DND-41 (cell line): ENCODE data around the gene CLIC6.

Experiments
- EZH2 ChIP-seq: IDR thresholded peaks from 3 replicates; pipeline ENCODE4 v1.6.1; 2012; ENCODE audit warnings: borderline replicate concordance, low read depth, mild to moderate bottlenecking, moderate library complexity, low read length, inconsistent platforms; ENCODE audit not compliant: severe bottlenecking
- TF ChIP-seq, protein P1 (sequence below): IDR thresholded peaks from 2 replicates; pipeline ENCODE4 v1.5.1; 2012; ENCODE audit warnings: borderline replicate concordance, low read length, moderate library complexity, mild to moderate bottlenecking; ENCODE audit not compliant: poor library complexity, severe bottlenecking; ENCODE audit errors: extremely low read depth

GRCh38 chr21:34697826-34698225 lies 29.0 kb downstream of the CLIC6 start:
- TF ChIP-seq, protein P1, sequence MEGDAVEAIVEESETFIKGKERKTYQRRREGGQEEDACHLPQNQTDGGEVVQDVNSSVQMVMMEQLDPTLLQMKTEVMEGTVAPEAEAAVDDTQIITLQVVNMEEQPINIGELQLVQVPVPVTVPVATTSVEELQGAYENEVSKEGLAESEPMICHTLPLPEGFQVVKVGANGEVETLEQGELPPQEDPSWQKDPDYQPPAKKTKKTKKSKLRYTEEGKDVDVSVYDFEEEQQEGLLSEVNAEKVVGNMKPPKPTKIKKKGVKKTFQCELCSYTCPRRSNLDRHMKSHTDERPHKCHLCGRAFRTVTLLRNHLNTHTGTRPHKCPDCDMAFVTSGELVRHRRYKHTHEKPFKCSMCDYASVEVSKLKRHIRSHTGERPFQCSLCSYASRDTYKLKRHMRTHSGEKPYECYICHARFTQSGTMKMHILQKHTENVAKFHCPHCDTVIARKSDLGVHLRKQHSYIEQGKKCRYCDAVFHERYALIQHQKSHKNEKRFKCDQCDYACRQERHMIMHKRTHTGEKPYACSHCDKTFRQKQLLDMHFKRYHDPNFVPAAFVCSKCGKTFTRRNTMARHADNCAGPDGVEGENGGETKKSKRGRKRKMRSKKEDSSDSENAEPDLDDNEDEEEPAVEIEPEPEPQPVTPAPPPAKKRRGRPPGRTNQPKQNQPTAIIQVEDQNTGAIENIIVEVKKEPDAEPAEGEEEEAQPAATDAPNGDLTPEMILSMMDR, result no peak
- TF ChIP-seq EZH2, result no peak
